Mesendoderm (in vitro differentiated cells): ENCODE results near the gene METTL22. TPM values are rescaled to one million over a fixed set of nuclear protein-coding genes. Genes with fewer than 3 reads are reported as not detected.
A peak's percentile ranks its signal among the peaks of the same experiment; 100 is the strongest.

Experiments
- DNase-seq: peaks from one replicate; pipeline ENCODE4 v3.0.0; 2013
- H2AK5ac ChIP-seq: 2 replicates; pipeline ENCODE4 v1.6.1; 2013; ENCODE audit warnings: low read length, inconsistent platforms
- H2BK120ac ChIP-seq: 2 replicates; pipeline ENCODE4 v1.6.1; 2013; ENCODE audit warnings: low read depth, mild to moderate bottlenecking, low read length, moderate library complexity, mixed read lengths
- H2BK15ac ChIP-seq: replicated peaks from 2 replicates; pipeline ENCODE4 v1.6.1; 2013; ENCODE audit warnings: low read depth, mild to moderate bottlenecking, moderate library complexity
- H2BK5ac ChIP-seq: 2 replicates; pipeline ENCODE4 v1.6.1; 2013; ENCODE audit warnings: low read length, inconsistent platforms
- H3K18ac ChIP-seq: 2 replicates; pipeline ENCODE4 v1.6.1; 2013; ENCODE audit warnings: mild to moderate bottlenecking, low read length, mixed read lengths
- H3K23ac ChIP-seq: one replicate; pipeline ENCODE4 v1.6.1; 2013; ENCODE audit warnings: low read length
- H3K27ac ChIP-seq: 2 replicates; pipeline ENCODE4 v1.5.1; 2013; ENCODE audit warnings: low read depth, mild to moderate bottlenecking, inconsistent platforms, low read length, moderate library complexity
- H3K27me3 ChIP-seq: 2 replicates; pipeline ENCODE4 v1.6.1; 2013; ENCODE audit warnings: low read length, control low read depth, mild to moderate bottlenecking, inconsistent platforms; ENCODE audit not compliant: insufficient read depth, poor library complexity
- H3K36me3 ChIP-seq: 2 replicates; pipeline ENCODE4 v1.6.1; 2013; ENCODE audit warnings: low read length, inconsistent platforms; ENCODE audit not compliant: control insufficient read depth, insufficient read depth
- H3K4ac ChIP-seq: one replicate; pipeline ENCODE4 v1.6.1; 2013; ENCODE audit warnings: low read depth, mild to moderate bottlenecking, low read length, moderate library complexity
- H3K4me1 ChIP-seq: 2 replicates; pipeline ENCODE4 v1.6.1; 2013; ENCODE audit warnings: low read depth, low read length, inconsistent platforms; ENCODE audit not compliant: control insufficient read depth
- H3K4me2 ChIP-seq: 2 replicates; pipeline ENCODE4 v1.6.1; 2013; ENCODE audit warnings: low read length
- H3K4me3 ChIP-seq: 2 replicates; pipeline ENCODE4 v1.5.1; 2013; ENCODE audit warnings: mild to moderate bottlenecking, low read length
- H3K56ac ChIP-seq: one replicate; pipeline ENCODE4 v1.6.1; 2013; ENCODE audit warnings: low read length
- H3K79me1 ChIP-seq: 2 replicates; pipeline ENCODE4 v1.6.1; 2013; ENCODE audit warnings: low read length, inconsistent platforms
- H3K79me2 ChIP-seq: 2 replicates; pipeline ENCODE4 v1.6.1; 2013; ENCODE audit warnings: mild to moderate bottlenecking, low read length; ENCODE audit not compliant: control insufficient read depth, insufficient read depth
- H3K9ac ChIP-seq: 2 replicates; pipeline ENCODE4 v1.6.1; 2013; ENCODE audit warnings: low read length, inconsistent platforms
- H4K5ac ChIP-seq: one replicate; pipeline ENCODE4 v1.6.1; 2013; ENCODE audit warnings: low read length
- H4K8ac ChIP-seq: one replicate; pipeline ENCODE4 v1.6.1; 2013; ENCODE audit warnings: low read depth, mild to moderate bottlenecking, control low read depth, low read length, moderate library complexity
- WGBS: extraction: QIAGEN DNeasy Blood & Tissue Kit; methylation state at CpG from one replicate; pipeline ENCODE4 v1.1.7; 2013; ENCODE audit warnings: low lambda C conversion rate, missing lambda C conversion rate; ENCODE audit not compliant: insufficient coverage; ENCODE audit errors: extremely low coverage; 5-methylcytosine and 5-hydroxymethylcytosine counted together
- polyA plus RNA-seq, 2 experiments: library from polyadenylated mRNA; stranded (reverse); fragments of 200-250 nt; gene quantifications; one replicate each; pipeline ENCODE4 v1.2.3, GENCODE V29; 2013

Gene METTL22
- polyA plus RNA-seq (2013, experiment 1 of 2) = 28.0 TPM
- 26.5 TPM for polyA plus RNA-seq (2013, experiment 2 of 2)

DNA sequence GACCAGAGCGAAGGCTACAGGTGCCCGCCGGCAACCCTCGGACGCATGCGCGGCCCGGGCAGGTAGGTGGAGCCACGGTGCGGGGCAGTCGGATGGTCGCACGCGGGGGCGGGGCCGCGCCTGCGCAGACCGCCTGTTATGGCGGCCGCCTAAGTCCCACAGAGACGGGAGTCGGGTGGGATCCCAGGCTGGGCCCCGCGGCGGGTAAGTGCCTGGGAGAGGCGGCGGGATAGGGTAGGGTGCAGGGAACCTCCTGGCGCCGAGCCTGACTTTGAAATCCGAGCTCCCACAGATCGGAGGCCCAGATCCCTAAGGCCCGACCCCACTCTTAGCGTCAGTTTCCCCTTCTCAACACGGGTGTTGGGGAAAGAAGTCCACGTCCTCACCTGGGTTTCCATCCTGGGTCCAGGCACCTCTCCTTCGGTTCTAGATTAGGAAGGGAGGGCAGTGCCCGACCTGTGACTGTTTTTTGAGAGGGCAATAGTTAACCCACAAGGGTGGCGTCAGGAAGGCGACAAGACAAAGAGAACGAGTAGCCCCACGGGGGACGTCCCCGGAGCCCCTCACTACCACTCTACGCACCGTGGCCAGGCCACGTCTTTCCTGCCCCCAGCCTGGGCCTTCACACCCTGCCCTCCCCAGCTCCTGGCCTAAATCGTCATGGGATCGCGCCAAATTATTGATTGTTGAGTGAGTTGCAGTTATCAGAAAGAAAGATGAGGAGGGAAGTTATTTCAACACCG lies at the start of gene METTL22:
Gene METTL22, plus strand, starts transcription at position 127 of the 743 bp plus-strand sequence. CDS start 3,968 bp downstream, outside the sequence.
- H2BK5ac ChIP-seq = peak within 1 kb of the TSS; percentile 76
- H3K4me1 ChIP-seq = no peaks in the 10 kb centered on the region
- H2BK15ac ChIP-seq = no peak within 1 kb of the TSS
- no peak within 1 kb of the TSS for H2BK120ac ChIP-seq
- H3K4ac ChIP-seq = no peak within 1 kb of the TSS
- peak within 1 kb of the TSS; percentile 62 for H2AK5ac ChIP-seq
- no peak within 1 kb of the TSS for H4K8ac ChIP-seq
- H3K56ac ChIP-seq = peak within 1 kb of the TSS; percentile 99
- H3K27ac ChIP-seq = no peak within 1 kb of the TSS
- H4K5ac ChIP-seq = no peak within 1 kb of the TSS
- peak within 1 kb of the TSS; percentile 99 for H3K9ac ChIP-seq
- peaks cover 11% of the 10 kb centered on the region for H3K79me1 ChIP-seq
- H3K79me2 ChIP-seq = peaks cover 24% of the 10 kb centered on the region
- H3K18ac ChIP-seq = peak within 1 kb of the TSS; percentile 65
- H3K36me3 ChIP-seq = no peaks in the 10 kb centered on the region
- H3K4me2 ChIP-seq = peak within 1 kb of the TSS; percentile 62
- peak within 1 kb of the TSS; percentile 68 for H3K23ac ChIP-seq
- WGBS = no CpG with 5 or more reads among the region's 51 CpGs
- peak within 1 kb of the TSS; percentile 99 for H3K4me3 ChIP-seq
- no peaks in the 10 kb centered on the region for H3K27me3 ChIP-seq
- DNase-seq = peak; percentile 89

DNA sequence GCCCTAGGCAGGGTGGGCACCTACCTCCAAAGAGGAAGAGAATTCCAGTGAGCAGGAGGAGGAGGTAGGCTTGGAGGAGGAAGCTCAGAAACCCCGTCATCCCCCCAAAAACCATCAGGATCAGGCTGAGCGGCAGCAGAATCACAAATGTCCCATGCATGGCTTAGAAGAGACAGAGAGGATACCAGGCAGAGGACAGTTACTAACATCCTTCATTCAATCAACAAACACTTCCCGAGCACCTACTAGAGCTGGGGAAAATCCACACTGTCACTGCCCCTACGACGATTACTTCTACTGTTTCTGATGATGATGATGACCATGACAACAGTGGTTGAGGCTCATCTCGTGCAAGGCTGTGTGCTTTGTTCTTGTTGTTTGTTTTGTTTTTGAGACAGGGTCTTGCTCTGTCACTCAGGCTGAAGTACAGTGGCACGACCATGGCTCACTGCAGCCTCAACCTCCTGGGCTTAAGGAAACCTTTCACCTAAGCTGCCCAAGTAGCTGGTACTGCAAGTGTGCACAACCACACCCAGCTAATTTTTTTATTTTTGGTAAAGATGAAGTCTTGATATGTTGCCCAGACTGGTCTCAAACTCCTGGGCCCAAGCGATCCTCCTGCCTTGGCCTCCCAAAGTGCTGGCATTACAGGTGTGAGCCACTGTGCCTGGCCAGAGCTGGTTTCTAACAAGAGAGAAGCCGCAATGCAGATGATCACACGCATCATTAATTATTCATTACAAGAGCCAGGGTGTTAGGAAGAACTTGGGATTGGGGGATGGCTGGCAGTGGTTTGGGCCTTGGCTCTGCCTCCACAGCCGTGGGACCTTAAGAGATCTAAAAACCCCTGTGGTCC lies 49.2 kb upstream of the METTL22 start:
- no peak overlapping the region for H3K9ac ChIP-seq
- no peak overlapping the region for H4K8ac ChIP-seq
- no peak overlapping the region for H3K23ac ChIP-seq
- no peaks in the 10 kb centered on the region for H3K79me2 ChIP-seq
- H3K4me3 ChIP-seq = no peak overlapping the region
- no peaks in the 10 kb centered on the region for H3K36me3 ChIP-seq
- no peak overlapping the region for H4K5ac ChIP-seq
- no peak overlapping the region for H3K4me2 ChIP-seq
- no peak overlapping the region for H2BK15ac ChIP-seq
- no peaks in the 10 kb centered on the region for H3K27me3 ChIP-seq
- no peak for DNase-seq
- H3K79me1 ChIP-seq = no peaks in the 10 kb centered on the region
- no peak overlapping the region for H3K27ac ChIP-seq
- H3K4me1 ChIP-seq = peaks cover 2% of the 10 kb centered on the region
- H3K56ac ChIP-seq = no peak overlapping the region
- H3K4ac ChIP-seq = no peak overlapping the region
- H2AK5ac ChIP-seq = no peak overlapping the region
- H2BK5ac ChIP-seq = no peak overlapping the region
- WGBS = no CpG with 5 or more reads among the region's 11 CpGs
- H3K18ac ChIP-seq = no peak overlapping the region
- H2BK120ac ChIP-seq = no peak overlapping the region

GRCh38 chr16:8572919-8573724 lies 48.4 kb upstream of the METTL22 start:
- Histone ChIP-seq H3K9ac (no peak overlapping the region), H3K23ac (no peak overlapping the region), H2BK120ac (no peak overlapping the region), H4K5ac (no peak overlapping the region), H3K18ac (no peak overlapping the region), H3K4me1 (peaks cover 2% of the 10 kb centered on the region), H3K27me3 (no peaks in the 10 kb centered on the region), H2AK5ac (no peak overlapping the region), H2BK15ac (no peak overlapping the region), H3K79me2 (no peaks in the 10 kb centered on the region), H3K36me3 (no peaks in the 10 kb centered on the region), H3K56ac (peak overlapping the region; percentile 51), H4K8ac (no peak overlapping the region), H3K4ac (no peak overlapping the region), H3K4me3 (no peak overlapping the region), H3K79me1 (no peaks in the 10 kb centered on the region), H2BK5ac (no peak overlapping the region), H3K4me2 (no peak overlapping the region), H3K27ac (no peak overlapping the region)
- peak; percentile 84 for DNase-seq
- WGBS = no CpG with 5 or more reads among the region's 7 CpGs

DNA sequence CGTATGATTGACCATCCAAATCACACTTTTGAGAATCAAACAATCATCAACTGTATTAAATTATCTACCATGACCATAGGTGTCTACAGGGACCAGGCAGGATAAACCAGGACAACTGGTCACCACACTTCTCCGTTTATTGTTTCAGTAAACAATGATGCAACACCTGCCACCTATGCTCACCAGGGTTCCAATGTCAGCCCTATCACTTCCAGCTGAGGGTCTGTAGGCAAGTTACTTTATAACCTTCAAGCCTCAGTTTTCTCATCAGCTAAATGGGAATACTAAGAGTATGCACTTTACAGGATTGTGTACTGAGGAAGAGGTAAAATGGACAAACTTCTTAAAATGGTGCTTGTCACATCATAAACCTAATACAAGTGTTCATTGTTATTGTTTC lies 46.1 kb upstream of the METTL22 start:
- Histone ChIP-seq H3K27me3 (no peaks in the 10 kb centered on the region), H3K4me2 (no peak overlapping the region), H4K5ac (no peak overlapping the region), H3K18ac (no peak overlapping the region), H3K36me3 (no peaks in the 10 kb centered on the region), H3K56ac (no peak overlapping the region), H2BK15ac (no peak overlapping the region), H3K79me2 (no peaks in the 10 kb centered on the region), H3K4me3 (no peak overlapping the region), H3K4me1 (peaks cover 2% of the 10 kb centered on the region), H2BK120ac (no peak overlapping the region), H4K8ac (no peak overlapping the region), H3K9ac (no peak overlapping the region), H3K79me1 (no peaks in the 10 kb centered on the region), H3K4ac (no peak overlapping the region), H3K23ac (no peak overlapping the region), H2BK5ac (no peak overlapping the region), H3K27ac (no peak overlapping the region), H2AK5ac (no peak overlapping the region)
- no CpG with 5 or more reads among the region's 2 CpGs for WGBS
- DNase-seq = no peak

DNA sequence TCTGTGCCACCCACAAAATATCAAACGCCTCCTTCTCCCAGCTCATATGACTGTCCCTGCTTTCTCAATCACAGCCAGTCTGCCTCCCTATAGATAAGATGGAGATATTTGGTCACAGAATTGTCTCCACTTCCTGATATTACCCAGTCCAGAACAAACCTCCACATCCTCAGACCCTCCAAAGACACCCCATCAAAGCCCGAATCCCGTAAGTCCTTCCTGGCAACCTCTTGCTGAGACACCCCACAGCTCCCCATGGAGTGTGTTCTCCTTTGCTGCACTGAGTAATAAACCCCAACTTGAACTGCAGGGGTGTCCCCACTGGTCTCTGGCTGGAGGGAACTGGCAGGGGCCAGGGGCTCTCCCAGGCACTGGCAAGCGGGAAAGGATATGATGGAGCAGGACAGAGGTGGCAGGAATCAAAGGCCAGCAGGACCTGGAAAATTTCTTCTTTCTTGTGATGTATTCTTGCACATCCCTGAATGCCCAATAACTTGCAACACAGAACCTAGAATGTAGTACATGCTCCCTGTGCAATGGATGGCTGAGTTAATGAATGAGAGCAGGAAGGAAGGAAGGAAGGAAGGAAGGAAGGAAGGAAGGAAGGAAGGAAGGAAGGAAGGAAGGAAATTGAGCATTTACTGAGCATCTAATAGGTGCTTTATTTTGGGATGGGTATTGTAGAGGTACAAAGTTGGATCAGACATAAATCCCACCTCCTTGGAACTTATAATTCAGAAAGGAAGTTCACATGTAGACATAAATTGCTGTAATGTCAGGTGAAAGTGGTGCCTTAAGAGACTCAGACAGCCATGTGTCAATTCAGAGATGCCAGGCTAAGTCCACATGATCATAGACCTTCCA lies 45.1 kb upstream of the METTL22 start:
- Histone ChIP-seq H3K4ac (no peak overlapping the region), H4K8ac (no peak overlapping the region), H2BK120ac (no peak overlapping the region), H3K79me1 (no peaks in the 10 kb centered on the region), H3K4me1 (no peaks in the 10 kb centered on the region), H3K56ac (no peak overlapping the region), H2AK5ac (no peak overlapping the region), H3K4me3 (no peak overlapping the region), H2BK5ac (no peak overlapping the region), H3K9ac (no peak overlapping the region), H3K27me3 (no peaks in the 10 kb centered on the region), H3K23ac (no peak overlapping the region), H3K27ac (no peak overlapping the region), H2BK15ac (no peak overlapping the region), H4K5ac (no peak overlapping the region), H3K18ac (no peak overlapping the region), H3K4me2 (no peak overlapping the region), H3K79me2 (no peaks in the 10 kb centered on the region), H3K36me3 (no peaks in the 10 kb centered on the region)
- no peak for DNase-seq
- WGBS = no CpG with 5 or more reads among the region's 4 CpGs
